ENCODE results near the gene THAP3.

Gene THAP3

GRCh38 chr1:6580593-6581409 is 43.9 kb upstream of the THAP3 start:
- peak overlapping the region; percentile 81 for H3K4me3 ChIP-seq (replicated peaks; ENCODE audit: low read depth, low read length)
- DNase-seq (ENCODE audit: low read depth): no peak

GRCh38 chr1:6581561-6582305 is 42.9 kb upstream of the THAP3 start:
- DNase-seq (ENCODE audit: low read depth): no peak
- TF ChIP-seq CTCF (IDR thresholded peaks at IDR 0.05; ENCODE audit: low read length, missing control alignments): no peak
- no peak overlapping the region for H3K4me3 ChIP-seq (replicated peaks; ENCODE audit: low read depth, low read length)

More at GRCh38 chr1:6580593-6581409, 43.9 kb upstream of the THAP3 start:
- no peak for TF ChIP-seq CTCF (IDR thresholded peaks at IDR 0.05; ENCODE audit: low read length, missing control alignments)

GRCh38 chr1:6582370-6582769 is 42.3 kb upstream of the THAP3 start:
- no peak overlapping the region for H3K4me3 ChIP-seq (replicated peaks; ENCODE audit: low read depth, low read length)
- TF ChIP-seq CTCF (IDR thresholded peaks at IDR 0.05; ENCODE audit: low read length, missing control alignments): no peak
- no peak for DNase-seq (ENCODE audit: low read depth)

- TF ChIP-seq CTCF (IDR thresholded peaks at IDR 0.05; ENCODE audit: low read length, missing control alignments): no peak
- DNase-seq (ENCODE audit: low read depth): no peak
- no peak overlapping the region for H3K4me3 ChIP-seq (replicated peaks; ENCODE audit: low read depth, low read length)
Measured at GRCh38 chr1:6584126-6585080, 40.3 kb upstream of the THAP3 start.

GRCh38 chr1:6585081-6585722 is 39.5 kb upstream of the THAP3 start:
- DNase-seq (ENCODE audit: low read depth): no peak
- no peak for TF ChIP-seq CTCF (IDR thresholded peaks at IDR 0.05; ENCODE audit: low read length, missing control alignments)
- no peak overlapping the region for H3K4me3 ChIP-seq (replicated peaks; ENCODE audit: low read depth, low read length)

- TF ChIP-seq CTCF (IDR thresholded peaks at IDR 0.05; ENCODE audit: low read length, missing control alignments): no peak
- DNase-seq (ENCODE audit: low read depth): no peak
- H3K4me3 ChIP-seq (replicated peaks; ENCODE audit: low read depth, low read length): no peak overlapping the region
Measured at GRCh38 chr1:6585841-6586240, 38.8 kb upstream of the THAP3 start.

Data from fibroblast of pulmonary artery (primary cell).